Natural killer cell (primary cell): ENCODE measurements around the gene COL6A5. TPM values are rescaled to one million over a fixed set of nuclear protein-coding genes. Genes with fewer than 3 reads are reported as not detected.

ENCODE experiments used
- ATAC-seq, 3 donors: fragments of 150-1000 bp in 2 of 3; fragments of 200-7000 bp in 1 of 3; cut with Tn5 transposase; 1 replicate in 1 of 3; 2 replicates in 2 of 3; pipeline ENCODE4 v1.10.0; 2021; ENCODE audit warnings: mild to moderate bottlenecking in 2 of 3, moderate library complexity in 2 of 3
- DNase-seq, 2 donors: peaks; one replicate each; pipeline versions ENCODE4 v3.0.0 to v3.0.0-alpha.2; 2013 to 2021; ENCODE audit warnings: mixed read lengths in 1 of 2
- H3K27ac ChIP-seq: one replicate; pipeline ENCODE4 v1.5.1; 2013; ENCODE audit warnings: mild to moderate bottlenecking, low read length
- H3K27me3 ChIP-seq: one replicate; pipeline ENCODE4 v1.6.1; 2013; ENCODE audit warnings: low read length; ENCODE audit not compliant: control insufficient read depth, insufficient read depth
- H3K36me3 ChIP-seq: one replicate; pipeline ENCODE4 v1.6.1; 2013; ENCODE audit warnings: low read length; ENCODE audit not compliant: control insufficient read depth, insufficient read depth
- H3K4me1 ChIP-seq: one replicate; pipeline ENCODE4 v1.6.1; 2013; ENCODE audit warnings: low read length; ENCODE audit not compliant: control insufficient read depth, insufficient read depth
- H3K4me3 ChIP-seq: one replicate; pipeline ENCODE4 v1.5.1; 2013; ENCODE audit warnings: low read length
- H3K9me3 ChIP-seq: one replicate; pipeline ENCODE4 v1.6.1; 2013; ENCODE audit warnings: low read length; ENCODE audit not compliant: control insufficient read depth, insufficient read depth
- H3K27ac Mint-ChIP-seq, 2 donors: one replicate each; pipeline ENCODE4 v1.8.0; 2022; ENCODE audit warnings: mild to moderate bottlenecking in 2 of 2, mixed read lengths in 2 of 2, moderate library complexity in 1 of 2
- H3K27me3 Mint-ChIP-seq, 2 donors: one replicate each; pipeline ENCODE4 v1.8.0; 2022; ENCODE audit warnings: low read depth in 2 of 2, mixed read lengths in 2 of 2
- H3K36me3 Mint-ChIP-seq: one replicate; pipeline ENCODE4 v1.8.0; 2022; ENCODE audit warnings: mixed read lengths
- H3K4me1 Mint-ChIP-seq, 2 donors: one replicate each; pipeline ENCODE4 v1.8.0; 2022; ENCODE audit warnings: mixed read lengths in 2 of 2
- H3K4me3 Mint-ChIP-seq: one replicate; pipeline ENCODE4 v1.8.0; 2022; ENCODE audit warnings: mild to moderate bottlenecking, moderate library complexity, mixed read lengths
- H3K9me3 Mint-ChIP-seq, 2 donors: one replicate each; pipeline ENCODE4 v1.8.0; 2022; ENCODE audit warnings: mixed read lengths in 2 of 2
- WGBS: methylation state at CpG from one replicate; pipeline ENCODE4 v1.1.7; 2013; ENCODE audit warnings: missing lambda C conversion rate; ENCODE audit not compliant: insufficient coverage; 5-methylcytosine and 5-hydroxymethylcytosine counted together
- intact Hi-C: fragments of 100-400 bp; cut with micrococcal nuclease; formaldehyde crosslinking; loops from one replicate; pipeline ENCODE4 v1.14.2; 2022
- total RNA-seq, 4 donors: library from RNA; stranded (reverse); fragments of 120-200 nt in 1 of 4; gene quantifications; one replicate each; pipeline versions ENCODE4 v1.2.3 to v1.2.4, GENCODE V29; 2013 to 2022
- TF ChIP-seq, protein P1 (sequence below): fragments of 200-600 bp; IDR thresholded peaks from one replicate; pipeline ENCODE4 v1.8.0; 2022; ENCODE audit warnings: antibody characterized with exemption

Gene COL6A5
- total RNA-seq, 3 donors from 2014 or later (not counting 1 experiment from before 2014, with no cell fraction given), result not detected

- intact Hi-C loops, result no loop called here
- TF ChIP-seq, protein P1, sequence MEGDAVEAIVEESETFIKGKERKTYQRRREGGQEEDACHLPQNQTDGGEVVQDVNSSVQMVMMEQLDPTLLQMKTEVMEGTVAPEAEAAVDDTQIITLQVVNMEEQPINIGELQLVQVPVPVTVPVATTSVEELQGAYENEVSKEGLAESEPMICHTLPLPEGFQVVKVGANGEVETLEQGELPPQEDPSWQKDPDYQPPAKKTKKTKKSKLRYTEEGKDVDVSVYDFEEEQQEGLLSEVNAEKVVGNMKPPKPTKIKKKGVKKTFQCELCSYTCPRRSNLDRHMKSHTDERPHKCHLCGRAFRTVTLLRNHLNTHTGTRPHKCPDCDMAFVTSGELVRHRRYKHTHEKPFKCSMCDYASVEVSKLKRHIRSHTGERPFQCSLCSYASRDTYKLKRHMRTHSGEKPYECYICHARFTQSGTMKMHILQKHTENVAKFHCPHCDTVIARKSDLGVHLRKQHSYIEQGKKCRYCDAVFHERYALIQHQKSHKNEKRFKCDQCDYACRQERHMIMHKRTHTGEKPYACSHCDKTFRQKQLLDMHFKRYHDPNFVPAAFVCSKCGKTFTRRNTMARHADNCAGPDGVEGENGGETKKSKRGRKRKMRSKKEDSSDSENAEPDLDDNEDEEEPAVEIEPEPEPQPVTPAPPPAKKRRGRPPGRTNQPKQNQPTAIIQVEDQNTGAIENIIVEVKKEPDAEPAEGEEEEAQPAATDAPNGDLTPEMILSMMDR, result no peak
- peaks cover 20 to 27% of the 10 kb centered on the region in 2 donors for H3K27me3 Mint-ChIP-seq
- no peaks in the 10 kb centered on the region for H3K9me3 ChIP-seq
- H3K36me3 ChIP-seq, result no peaks in the 10 kb centered on the region
- no peak for ATAC-seq
- peaks cover 0 to 9% of the 10 kb centered on the region in 2 donors for H3K9me3 Mint-ChIP-seq
- DNase-seq, result no peak
- no peak within 1 kb of the TSS for H3K27ac Mint-ChIP-seq
- 9% methylated on average over 58 of the region's 58 CpGs for WGBS
- no peak within 1 kb of the TSS for H3K4me3 Mint-ChIP-seq
- no peaks in the 10 kb centered on the region for H3K36me3 Mint-ChIP-seq
- no peaks in the 10 kb centered on the region for H3K4me1 ChIP-seq
- H3K4me1 Mint-ChIP-seq, result no peaks in the 10 kb centered on the region
- no peak within 1 kb of the TSS for H3K4me3 ChIP-seq
- H3K27ac ChIP-seq, result no peak within 1 kb of the TSS
- H3K27me3 ChIP-seq, result peaks cover 17% of the 10 kb centered on the region
Observed at GRCh38 chr3:130516645-130517512, 171.4 kb downstream of the COL6A5 start, which contains the start of gene COL6A6. TSS of gene COL6A6 (plus strand) at chr3:130517177. CDS start at chr3:130560365, 43,188 bp downstream.

DNA sequence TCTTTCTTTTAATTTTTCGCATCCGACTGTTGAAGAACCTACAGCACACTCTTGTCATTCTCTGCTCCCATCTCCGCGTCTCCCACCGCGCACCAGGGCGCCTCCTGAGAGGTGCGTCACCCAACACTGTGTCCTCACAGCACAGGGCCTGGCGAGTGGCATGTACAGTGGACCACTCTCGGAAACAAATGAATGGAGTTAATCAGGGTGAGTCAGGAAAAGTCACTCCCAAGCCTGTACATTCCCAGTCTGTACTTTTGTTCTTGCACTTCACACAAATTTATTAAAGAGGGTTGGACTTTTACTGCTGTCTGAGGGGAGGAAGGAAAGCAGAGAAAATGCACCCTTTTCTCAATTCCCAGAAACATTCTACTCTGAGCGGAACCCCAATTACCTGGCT lies 172.1 kb downstream of the COL6A5 start:
- Mint-ChIP-seq H3K27me3 (peaks cover 20 to 25% of the 10 kb centered on the region in 2 donors), H3K27ac (no peak overlapping the region), H3K9me3 (peaks cover 0 to 3% of the 10 kb centered on the region in 2 donors), H3K4me1 (no peaks in the 10 kb centered on the region), H3K4me3 (no peak overlapping the region), H3K36me3 (no peaks in the 10 kb centered on the region)
- no peak overlapping the region for H3K27ac ChIP-seq
- peaks cover 17% of the 10 kb centered on the region for H3K27me3 ChIP-seq
- TF ChIP-seq, protein P1, result no peak
- no peaks in the 10 kb centered on the region for H3K36me3 ChIP-seq
- H3K4me1 ChIP-seq, result no peaks in the 10 kb centered on the region
- DNase-seq, result no peak
- no peaks in the 10 kb centered on the region for H3K9me3 ChIP-seq
- WGBS, result 29% methylated on average over 10 of the region's 11 CpGs
- intact Hi-C loops, result no loop called here
- H3K4me3 ChIP-seq, result no peak overlapping the region
- ATAC-seq, result no peak

DNA sequence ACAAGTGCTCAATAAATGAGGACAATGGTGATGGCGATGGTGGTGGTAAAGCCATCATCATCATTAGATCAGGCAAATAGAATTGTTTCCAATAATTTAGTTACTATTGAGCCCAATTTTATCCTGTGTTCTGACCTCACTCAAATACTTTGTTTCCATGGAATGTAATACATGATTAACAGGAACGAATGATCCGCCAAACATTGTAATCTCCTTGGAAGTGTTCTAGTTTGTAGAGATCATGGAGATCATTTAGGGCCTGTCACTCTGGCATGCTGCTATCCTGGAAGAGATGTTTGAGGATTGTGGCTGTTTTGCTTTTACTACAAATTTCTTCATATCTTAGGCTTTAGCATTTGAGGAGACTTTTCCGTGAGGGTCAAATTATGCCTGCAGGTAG lies 174.3 kb downstream of the COL6A5 start:
- 100% methylated on average over 3 of the region's 4 CpGs for WGBS
- TF ChIP-seq, protein P1, result no peak
- Mint-ChIP-seq H3K4me1 (no peaks in the 10 kb centered on the region), H3K36me3 (no peaks in the 10 kb centered on the region), H3K27ac (no peak overlapping the region), H3K27me3 (peaks cover 27 to 31% of the 10 kb centered on the region in 2 donors), H3K4me3 (no peak overlapping the region), H3K9me3 (peaks cover 0 to 5% of the 10 kb centered on the region in 2 donors)
- peaks cover 17% of the 10 kb centered on the region for H3K27me3 ChIP-seq
- intact Hi-C loops, result no loop called here
- H3K36me3 ChIP-seq, result no peaks in the 10 kb centered on the region
- H3K4me1 ChIP-seq, result no peaks in the 10 kb centered on the region
- no peak for ATAC-seq
- no peak overlapping the region for H3K4me3 ChIP-seq
- H3K9me3 ChIP-seq, result no peaks in the 10 kb centered on the region
- H3K27ac ChIP-seq, result no peak overlapping the region
- DNase-seq, result no peak
